ENCODE measurements around the gene ASAP3. TPM values are rescaled to one million over a fixed set of nuclear protein-coding genes. Genes with fewer than 3 reads are reported as not detected.
A peak's percentile ranks its signal among the peaks of the same experiment; 100 is the strongest.

ASAP3 gene
- total and polyA plus RNA-seq, 2 of the 13 experiments (the other 11 are each of a cell fraction or from before 2014, with no cell fraction given), result 32.6 to 37.0 TPM

GRCh38 chr1:23472351-23473036, 11.5 kb downstream of the ASAP3 start:
- H3K27ac ChIP-seq (ENCODE audit: extremely low read length, insufficient read depth, low read length), result peak overlapping the region; percentile 71
- ATAC-seq, result peak; percentile 74
- no peak overlapping the region for H2AFZ ChIP-seq (ENCODE audit: low read length)
- in situ Hi-C loops (cut with HindIII; ENCODE audit: extremely low pct_ligation_motif_present, low pct_unique_long_range_greater_than_20kb), result no loop called here
- H3K9me3 ChIP-seq (ENCODE audit: low read length), result no peaks in the 10 kb centered on the region
- DNase-seq (ENCODE audit: low spot score), result peak; percentile 41
- H4K20me1 ChIP-seq (ENCODE audit: insufficient read depth, low read length), result no peaks in the 10 kb centered on the region
- H3K36me3 ChIP-seq (replicated peaks in 1 of 2; ENCODE audit: control insufficient read depth in 1 of 2, insufficient read depth in 2 of 2, low read length in 2 of 2), result no peaks in the 10 kb centered on the region
- H3K4me2 ChIP-seq (ENCODE audit: low read depth, low read length), result peak overlapping the region; percentile 69
- POLR2A ChIA-PET, result interaction anchor here (0.8 to 2.2 kb wide), 6 partner anchors 11 to 219 kb away, joined by 3 to 9 read pairs (median 4); partner anchors contain the start of genes ASAP3 and RPL11
- FAIRE-seq, result peak; percentile 71
- CTCF ChIA-PET (ENCODE audit: low intra/inter-chr PET ratio, low total read pairs), result no interaction called here
- intact Hi-C loops (cut with micrococcal nuclease; ENCODE audit: unreplicated experiment), result loop anchor here (1.0 kb wide), 1 partner anchor 47 kb away; no protein-coding TSS in a partner anchor
- H3K4me1 ChIP-seq (ENCODE audit: insufficient read depth, low read length), result peaks cover 65% of the 10 kb centered on the region
- WGBS (ENCODE audit: low lambda C conversion rate), result 18% methylated on average over 5 of the region's 5 CpGs
- H3K9ac ChIP-seq (ENCODE audit: insufficient read depth, low read depth, low read length), result peak overlapping the region; percentile 23; the same call in 1 of the 2 replicates
- peak overlapping the region in 1 of 3 experiments; percentile 44; a peak in 2 of 6 replicates for H3K4me3 ChIP-seq (replicated peaks in 1 of 3; ENCODE audit: insufficient read depth in 1 of 3, low read depth in 2 of 3, low read length in 3 of 3)
- H3K27me3 ChIP-seq (ENCODE audit: control insufficient read depth in 1 of 2, insufficient read depth in 2 of 2, low read length in 2 of 2), result no peaks in the 10 kb centered on the region
- H3K79me2 ChIP-seq (ENCODE audit: insufficient read depth, low read length), result peaks cover 59% of the 10 kb centered on the region
- no TSS peak for BruUV-seq (replicated peaks)
- TF ChIP-seq, protein P1, sequence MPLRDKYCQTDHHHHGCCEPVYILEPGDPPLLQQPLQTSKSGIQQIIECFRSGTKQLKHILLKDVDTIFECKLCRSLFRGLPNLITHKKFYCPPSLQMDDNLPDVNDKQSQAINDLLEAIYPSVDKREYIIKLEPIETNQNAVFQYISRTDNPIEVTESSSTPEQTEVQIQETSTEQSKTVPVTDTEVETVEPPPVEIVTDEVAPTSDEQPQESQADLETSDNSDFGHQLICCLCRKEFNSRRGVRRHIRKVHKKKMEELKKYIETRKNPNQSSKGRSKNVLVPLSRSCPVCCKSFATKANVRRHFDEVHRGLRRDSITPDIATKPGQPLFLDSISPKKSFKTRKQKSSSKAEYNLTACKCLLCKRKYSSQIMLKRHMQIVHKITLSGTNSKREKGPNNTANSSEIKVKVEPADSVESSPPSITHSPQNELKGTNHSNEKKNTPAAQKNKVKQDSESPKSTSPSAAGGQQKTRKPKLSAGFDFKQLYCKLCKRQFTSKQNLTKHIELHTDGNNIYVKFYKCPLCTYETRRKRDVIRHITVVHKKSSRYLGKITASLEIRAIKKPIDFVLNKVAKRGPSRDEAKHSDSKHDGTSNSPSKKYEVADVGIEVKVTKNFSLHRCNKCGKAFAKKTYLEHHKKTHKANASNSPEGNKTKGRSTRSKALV (CRISPR knock-in tag; IDR thresholded peaks at IDR 0.05), result no peak; the same call in 1 of the 2 replicates
- TF ChIP-seq, protein P2, sequence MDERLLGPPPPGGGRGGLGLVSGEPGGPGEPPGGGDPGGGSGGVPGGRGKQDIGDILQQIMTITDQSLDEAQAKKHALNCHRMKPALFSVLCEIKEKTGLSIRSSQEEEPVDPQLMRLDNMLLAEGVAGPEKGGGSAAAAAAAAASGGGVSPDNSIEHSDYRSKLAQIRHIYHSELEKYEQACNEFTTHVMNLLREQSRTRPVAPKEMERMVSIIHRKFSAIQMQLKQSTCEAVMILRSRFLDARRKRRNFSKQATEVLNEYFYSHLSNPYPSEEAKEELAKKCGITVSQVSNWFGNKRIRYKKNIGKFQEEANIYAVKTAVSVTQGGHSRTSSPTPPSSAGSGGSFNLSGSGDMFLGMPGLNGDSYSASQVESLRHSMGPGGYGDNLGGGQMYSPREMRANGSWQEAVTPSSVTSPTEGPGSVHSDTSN (CRISPR knock-in tag; IDR thresholded peaks at IDR 0.05), result peak; percentile 65; the same call in 1 of the 2 replicates
- TF ChIP-seq HNF4G (IDR thresholded peaks at IDR 0.05; ENCODE audit: borderline replicate concordance, low read depth, low read length) (0 out of 2 replicates have a peak, but pooled peaks have one; percentile 9), HNF4G (CRISPR knock-in tag; IDR thresholded peaks at IDR 0.05; ENCODE audit: borderline replicate concordance, low read depth) (no peak), ZNF629 (CRISPR knock-in tag; conservative IDR thresholded peaks at IDR 0.05) (peak; percentile 50; the same call in 1 of the 2 replicates), ZBTB7B (CRISPR knock-in tag; IDR thresholded peaks at IDR 0.05) (peak; percentile 90; the same call in 1 of the 2 replicates), ZNF33A (CRISPR knock-in tag; IDR thresholded peaks at IDR 0.05; ENCODE audit: borderline replicate concordance) (no peak), ZNF280B (CRISPR knock-in tag; IDR thresholded peaks at IDR 0.05; ENCODE audit: borderline replicate concordance) (no peak), MIER3 (CRISPR knock-in tag; IDR thresholded peaks at IDR 0.05; ENCODE audit: borderline replicate concordance) (no peak), CHD4 (IDR thresholded peaks at IDR 0.05; ENCODE audit: borderline replicate concordance, low read length) (peak; percentile 58; the same call in 1 of the 2 replicates), ZFAT (CRISPR knock-in tag; conservative IDR thresholded peaks at IDR 0.05) (no peak), RFXANK (CRISPR knock-in tag; IDR thresholded peaks at IDR 0.05) (no peak), THAP11 (CRISPR knock-in tag; IDR thresholded peaks at IDR 0.05) (0 out of 2 replicates have a peak, but pooled peaks have one; percentile 13), REPIN1 (CRISPR knock-in tag; IDR thresholded peaks at IDR 0.05; ENCODE audit: borderline replicate concordance, low read depth) (peak; percentile 54; the same call in 1 of the 2 replicates)
- TF ChIP-seq, protein P3, sequence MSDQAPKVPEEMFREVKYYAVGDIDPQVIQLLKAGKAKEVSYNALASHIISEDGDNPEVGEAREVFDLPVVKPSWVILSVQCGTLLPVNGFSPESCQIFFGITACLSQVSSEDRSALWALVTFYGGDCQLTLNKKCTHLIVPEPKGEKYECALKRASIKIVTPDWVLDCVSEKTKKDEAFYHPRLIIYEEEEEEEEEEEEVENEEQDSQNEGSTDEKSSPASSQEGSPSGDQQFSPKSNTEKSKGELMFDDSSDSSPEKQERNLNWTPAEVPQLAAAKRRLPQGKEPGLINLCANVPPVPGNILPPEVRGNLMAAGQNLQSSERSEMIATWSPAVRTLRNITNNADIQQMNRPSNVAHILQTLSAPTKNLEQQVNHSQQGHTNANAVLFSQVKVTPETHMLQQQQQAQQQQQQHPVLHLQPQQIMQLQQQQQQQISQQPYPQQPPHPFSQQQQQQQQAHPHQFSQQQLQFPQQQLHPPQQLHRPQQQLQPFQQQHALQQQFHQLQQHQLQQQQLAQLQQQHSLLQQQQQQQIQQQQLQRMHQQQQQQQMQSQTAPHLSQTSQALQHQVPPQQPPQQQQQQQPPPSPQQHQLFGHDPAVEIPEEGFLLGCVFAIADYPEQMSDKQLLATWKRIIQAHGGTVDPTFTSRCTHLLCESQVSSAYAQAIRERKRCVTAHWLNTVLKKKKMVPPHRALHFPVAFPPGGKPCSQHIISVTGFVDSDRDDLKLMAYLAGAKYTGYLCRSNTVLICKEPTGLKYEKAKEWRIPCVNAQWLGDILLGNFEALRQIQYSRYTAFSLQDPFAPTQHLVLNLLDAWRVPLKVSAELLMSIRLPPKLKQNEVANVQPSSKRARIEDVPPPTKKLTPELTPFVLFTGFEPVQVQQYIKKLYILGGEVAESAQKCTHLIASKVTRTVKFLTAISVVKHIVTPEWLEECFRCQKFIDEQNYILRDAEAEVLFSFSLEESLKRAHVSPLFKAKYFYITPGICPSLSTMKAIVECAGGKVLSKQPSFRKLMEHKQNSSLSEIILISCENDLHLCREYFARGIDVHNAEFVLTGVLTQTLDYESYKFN (CRISPR knock-in tag; conservative IDR thresholded peaks at IDR 0.05), result peak; percentile 53; the same call in 1 of the 2 replicates

Measured in HepG2 (cell line).